GM19035 (cell line): ENCODE measurements around the gene EFNB2.

Source experiments
- ATAC-seq: cut with Tn5 transposase; IDR thresholded peaks from one replicate; pipeline ENCODE4 v1.9.1; 2021; ENCODE audit not compliant: unreplicated experiment

The EFNB2 gene, protein sequence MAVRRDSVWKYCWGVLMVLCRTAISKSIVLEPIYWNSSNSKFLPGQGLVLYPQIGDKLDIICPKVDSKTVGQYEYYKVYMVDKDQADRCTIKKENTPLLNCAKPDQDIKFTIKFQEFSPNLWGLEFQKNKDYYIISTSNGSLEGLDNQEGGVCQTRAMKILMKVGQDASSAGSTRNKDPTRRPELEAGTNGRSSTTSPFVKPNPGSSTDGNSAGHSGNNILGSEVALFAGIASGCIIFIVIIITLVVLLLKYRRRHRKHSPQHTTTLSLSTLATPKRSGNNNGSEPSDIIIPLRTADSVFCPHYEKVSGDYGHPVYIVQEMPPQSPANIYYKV

DNA sequence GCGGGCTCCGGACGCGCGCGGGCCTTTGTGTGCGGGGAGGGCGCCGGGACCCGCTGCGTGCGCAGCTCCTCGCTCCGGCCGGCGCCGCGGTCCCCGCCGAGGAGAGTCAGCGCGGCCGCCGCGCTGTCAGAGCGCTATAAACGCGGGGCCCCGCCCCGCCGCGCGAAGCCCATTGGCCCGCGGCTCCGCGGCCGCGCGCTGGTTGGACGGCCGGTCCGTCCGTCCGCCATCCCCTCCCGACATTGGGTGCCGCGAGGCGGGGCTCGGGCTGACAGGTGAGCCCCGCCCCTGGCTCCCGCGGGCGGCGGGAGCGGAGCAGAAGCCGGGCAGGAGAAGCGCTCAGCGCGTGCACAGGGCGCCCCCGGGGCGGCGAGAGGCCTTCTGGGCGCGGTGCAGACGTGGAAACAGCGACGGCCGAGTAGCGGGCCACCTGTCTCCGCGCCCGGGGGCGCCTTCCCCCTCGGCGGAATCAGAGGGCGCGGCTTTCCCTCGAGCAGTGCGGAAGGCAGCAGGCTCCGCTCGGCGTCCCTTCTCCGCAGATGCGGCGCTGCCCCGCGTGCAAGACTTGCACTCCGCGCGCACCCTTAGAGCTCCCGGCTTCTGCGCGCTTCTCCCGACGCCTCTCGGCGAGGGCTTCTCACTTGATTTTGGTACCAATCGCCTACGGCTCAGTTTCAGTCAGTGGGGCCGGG, at the start of gene EFNB2:
Gene EFNB2, minus strand, starts transcription at position 111 of the 692 bp plus-strand sequence. CDS start 698 bp downstream, outside the sequence.
- ATAC-seq, result peak; percentile 94

DNA sequence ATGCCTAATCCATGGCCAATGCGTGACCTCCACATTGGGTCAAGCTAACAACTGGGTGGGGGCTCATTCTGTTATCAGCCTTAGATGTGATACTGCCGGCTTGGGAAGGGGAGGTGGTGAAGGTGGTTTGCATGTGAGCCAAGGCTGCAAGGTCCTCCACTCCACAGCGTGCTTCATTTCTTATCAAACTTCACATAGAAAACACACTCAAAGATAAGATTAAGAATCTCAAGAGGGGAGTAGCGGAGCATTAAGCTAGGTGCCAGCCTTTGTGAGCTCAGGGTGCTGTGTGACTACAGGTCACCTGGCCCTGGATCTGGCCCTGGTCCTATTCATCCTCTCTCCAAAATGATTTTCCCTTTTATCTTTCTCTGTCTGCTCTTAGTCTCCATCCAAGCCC, 45.8 kb upstream of the EFNB2 start:
- ATAC-seq, result no peak

DNA sequence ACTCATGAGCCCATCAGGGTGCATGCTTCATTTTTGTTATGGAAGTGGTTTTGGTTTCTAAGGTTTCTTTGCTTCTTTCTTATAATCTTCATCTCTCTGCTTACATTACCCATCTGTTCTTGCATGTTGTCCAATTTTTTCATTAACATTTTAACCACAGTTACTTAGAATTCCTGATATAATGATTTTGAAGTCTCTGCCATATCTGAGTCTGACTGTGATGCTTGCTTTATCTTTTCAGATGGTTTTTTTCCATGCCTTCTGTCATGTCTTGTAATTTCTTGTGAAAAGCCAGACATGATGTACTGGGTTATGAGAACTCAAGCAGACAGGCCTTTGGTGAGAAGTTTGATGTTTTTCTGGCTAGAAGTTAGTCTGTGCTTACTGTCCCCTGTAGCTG, 40.4 kb upstream of the EFNB2 start:
- no peak for ATAC-seq

DNA sequence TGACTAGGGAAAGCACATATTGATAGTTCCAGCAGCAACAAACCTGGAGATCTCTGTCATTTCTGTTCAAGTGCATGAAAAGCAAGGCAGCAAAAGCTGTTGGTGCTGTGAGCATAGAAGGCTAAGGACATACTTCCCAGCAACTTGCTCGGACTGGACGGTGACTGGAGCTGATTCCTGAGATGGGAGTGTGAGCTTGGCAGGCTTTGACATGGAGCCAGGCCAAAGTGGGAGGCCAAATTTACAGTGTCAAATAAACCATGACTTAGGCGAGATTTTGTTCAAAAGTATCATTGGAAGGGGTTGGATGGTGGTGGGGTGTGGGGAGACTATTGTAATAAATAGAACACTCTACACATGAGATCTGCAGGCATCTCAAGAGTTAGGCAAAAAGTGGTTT, 38.4 kb upstream of the EFNB2 start:
- no peak for ATAC-seq

DNA sequence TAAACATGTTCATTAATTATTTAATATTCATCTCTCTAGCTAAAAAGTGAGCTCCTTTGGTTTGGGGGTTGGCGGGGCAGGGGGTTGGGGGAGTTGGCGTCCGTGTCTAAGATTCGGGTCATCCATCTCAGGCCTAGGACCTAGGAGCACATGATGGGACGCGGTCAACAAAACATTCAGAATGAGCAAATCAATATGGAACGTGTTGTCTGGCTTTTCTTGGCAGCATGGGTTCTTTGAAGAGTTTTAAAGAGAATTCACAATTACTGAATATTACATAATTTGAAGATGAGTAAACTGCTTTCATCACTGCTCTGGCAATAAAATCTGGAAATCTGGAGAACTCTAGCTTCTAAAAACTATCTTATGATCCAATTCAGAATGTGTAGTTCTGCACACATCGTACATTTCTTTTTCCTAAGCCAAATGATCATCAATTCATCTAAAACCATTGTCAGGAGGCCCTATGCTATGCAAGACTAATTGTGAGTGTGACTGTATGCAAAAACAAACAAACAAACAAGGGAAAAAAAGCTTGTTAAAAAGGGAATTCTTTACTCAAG, 37.9 kb upstream of the EFNB2 start:
- no peak for ATAC-seq

DNA sequence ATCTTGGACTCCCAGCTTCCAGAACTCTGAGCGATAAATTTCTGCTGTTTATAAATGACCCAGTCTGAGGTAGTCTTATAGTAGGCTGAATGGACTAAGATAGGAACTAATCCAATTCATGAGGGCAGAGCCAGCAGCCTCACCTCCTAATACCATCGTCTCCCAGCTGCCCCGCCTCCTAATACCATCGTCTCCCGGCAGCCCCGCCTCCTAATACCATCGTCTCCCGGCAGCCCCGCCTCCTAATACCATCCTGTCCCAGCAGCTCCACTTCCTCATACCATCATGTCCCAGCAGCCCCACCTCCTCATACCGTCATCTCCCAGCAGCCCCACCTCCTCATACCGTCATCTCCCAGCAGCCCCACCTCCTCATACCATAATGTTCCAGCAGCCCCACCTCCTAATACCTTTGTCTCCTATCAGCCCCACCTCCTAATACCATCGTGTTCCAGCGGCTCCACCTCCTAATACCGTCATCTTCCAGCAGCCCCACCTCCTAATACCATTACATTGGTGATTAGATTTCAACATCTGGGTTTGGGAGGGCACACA, 34.9 kb upstream of the EFNB2 start:
- no peak for ATAC-seq

DNA sequence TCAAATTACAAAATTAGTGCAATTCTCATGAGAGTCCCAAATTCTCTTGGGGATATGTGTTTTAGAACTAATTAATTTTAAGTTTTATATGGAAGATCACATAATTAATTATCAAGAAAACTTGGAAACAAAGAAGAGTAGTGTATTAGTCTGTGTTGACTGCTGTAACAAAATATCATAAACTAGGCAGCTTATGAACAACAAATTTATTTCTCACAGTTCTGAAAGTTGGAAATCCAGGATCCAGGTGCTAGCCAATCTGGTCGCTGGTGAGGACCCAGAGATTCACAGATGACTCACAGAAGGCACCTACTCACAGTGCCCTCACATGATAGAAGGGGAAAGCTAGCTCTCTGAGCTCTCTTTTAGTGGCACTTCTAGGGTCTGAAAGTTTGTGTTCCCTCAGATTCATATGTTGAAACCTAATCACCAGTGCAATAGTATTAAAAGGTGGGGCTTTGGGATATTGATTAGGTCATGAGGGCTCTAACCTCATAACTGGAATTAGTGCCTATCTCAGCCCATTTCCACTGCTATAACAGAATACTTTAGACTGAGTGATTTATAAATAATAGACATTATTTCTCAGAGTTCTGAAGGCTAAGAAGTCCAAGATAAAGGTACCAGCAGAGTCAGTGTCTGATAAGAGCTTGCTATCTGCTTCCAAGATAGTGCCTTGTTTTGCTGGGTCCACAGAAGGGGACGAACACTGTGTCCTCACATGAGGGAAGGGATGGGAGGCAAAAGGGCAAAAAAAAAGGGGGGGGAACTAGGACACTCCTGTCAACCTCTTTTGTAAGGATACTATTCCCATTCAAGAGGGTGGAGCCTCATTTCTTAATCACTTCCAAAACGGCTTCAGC, 34.0 kb upstream of the EFNB2 start:
- no peak for ATAC-seq

DNA sequence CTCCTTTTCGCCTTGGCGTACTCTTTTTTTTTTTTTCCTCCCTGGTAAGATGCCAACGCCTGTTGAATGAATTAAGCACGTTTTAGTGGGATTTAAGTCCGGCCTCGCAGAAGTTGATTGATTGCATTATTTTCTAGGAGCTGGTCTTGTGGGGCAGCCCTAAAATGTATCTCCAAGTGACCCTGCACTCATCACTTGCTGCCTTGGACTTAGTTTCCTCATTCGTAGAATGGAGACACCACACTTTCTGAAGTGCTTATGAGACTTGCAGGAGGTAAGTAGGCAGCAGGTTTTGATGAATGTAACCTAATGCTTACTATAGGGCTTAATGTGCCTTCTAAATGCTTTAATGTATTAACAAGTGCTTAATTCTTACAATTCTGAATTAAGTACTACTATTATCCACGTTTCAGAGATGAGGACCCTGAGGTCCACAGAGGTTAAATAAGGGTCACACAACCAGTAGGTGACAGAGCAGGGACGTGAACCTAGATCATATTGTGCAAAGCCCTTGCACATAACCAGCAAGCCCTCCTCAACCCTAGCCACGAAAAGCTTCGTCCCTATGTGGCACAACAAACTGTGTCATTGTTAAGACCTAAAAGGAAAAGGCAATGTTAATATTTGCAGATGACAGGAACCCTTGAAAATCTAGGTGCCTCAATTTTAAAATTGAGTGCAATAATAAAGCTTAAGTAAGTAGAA, 33.0 kb upstream of the EFNB2 start:
- ATAC-seq, result peak; percentile 36

DNA sequence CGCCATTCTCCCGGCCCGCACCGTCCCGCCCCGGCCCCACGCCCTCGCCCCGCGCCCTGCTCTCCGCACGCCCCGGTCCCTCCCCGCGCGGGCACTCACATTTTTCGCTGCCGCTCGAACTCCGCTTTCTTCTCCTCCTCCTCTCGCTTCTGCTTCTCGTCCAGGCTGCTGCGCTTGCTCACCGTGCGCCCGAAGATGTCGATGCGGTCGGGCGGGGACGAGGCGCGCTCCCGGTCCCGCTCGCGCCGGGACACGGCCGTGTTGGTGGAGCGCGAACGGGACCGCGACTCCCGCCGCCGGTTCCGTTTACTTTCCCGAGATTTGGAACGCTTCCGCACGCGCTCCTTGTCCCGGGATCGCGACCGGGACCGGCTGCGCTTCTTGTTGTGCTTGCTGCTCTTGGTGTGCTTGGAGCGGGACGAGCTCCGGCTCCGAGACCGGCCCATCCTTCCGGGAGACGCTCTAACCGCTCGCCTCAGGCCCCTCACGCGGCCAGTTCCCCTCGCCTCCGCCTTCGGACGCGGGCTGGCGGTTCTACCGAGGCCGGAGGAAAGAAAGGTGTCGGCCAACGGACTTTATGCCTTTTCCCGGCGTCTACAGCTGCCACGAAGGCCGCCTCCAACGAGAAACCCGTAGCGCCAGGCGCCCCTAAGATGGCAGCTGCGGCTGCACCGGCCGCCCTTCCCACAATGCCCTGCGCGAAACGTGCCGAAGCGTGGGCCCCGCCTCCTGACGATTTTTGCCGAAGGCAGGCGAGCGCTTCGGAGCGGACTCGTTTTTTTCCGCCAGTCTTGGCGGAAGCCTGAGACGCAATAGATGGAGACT, 32.2 kb upstream of the EFNB2 start, which contains the start of gene ARGLU1:
Gene ARGLU1, minus strand, starts transcription at position 664 of the 825 bp plus-strand sequence. Its CDS starts 218 bp downstream, at position 446.
- ATAC-seq, result peak; percentile 69

DNA sequence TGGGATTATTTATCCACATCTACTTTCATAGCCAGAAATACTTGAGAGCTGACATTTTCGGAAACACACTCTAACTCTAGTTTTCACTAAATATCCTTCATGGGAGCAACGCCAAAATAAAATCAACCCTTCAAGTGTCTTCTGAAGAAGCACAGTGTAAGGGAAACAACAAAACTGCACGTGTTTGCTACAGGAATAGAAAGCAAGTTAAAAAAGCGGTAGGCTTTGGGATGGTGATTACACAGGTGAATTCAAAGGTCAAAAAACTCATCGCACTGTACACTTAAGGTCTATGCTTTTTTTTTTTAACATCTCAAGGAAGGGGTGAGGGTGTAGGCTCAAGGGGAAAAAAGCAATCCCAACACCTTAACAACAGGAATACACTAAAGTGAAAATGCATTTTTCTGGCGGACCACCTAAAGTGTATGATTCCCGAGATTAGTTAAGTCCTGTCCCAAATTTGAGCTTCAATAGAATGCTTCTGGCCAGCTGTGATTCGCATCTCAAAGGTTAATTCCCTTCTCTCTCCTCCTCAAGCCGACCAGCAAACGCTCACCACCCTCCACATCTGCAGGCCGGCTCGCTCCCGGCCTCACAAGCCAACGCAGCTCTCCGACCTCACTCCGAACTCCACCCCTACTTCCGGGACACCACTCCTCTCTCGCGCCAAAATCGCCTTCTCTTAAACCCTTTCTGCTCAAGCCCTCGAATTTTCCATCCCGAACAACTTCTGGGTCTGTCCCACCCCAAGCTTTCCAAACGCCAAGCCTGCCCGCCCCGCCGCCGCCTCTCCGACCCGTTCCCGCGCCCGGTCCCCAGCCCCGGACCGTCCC, 31.4 kb upstream of the EFNB2 start:
- ATAC-seq, result peak; percentile 46

DNA sequence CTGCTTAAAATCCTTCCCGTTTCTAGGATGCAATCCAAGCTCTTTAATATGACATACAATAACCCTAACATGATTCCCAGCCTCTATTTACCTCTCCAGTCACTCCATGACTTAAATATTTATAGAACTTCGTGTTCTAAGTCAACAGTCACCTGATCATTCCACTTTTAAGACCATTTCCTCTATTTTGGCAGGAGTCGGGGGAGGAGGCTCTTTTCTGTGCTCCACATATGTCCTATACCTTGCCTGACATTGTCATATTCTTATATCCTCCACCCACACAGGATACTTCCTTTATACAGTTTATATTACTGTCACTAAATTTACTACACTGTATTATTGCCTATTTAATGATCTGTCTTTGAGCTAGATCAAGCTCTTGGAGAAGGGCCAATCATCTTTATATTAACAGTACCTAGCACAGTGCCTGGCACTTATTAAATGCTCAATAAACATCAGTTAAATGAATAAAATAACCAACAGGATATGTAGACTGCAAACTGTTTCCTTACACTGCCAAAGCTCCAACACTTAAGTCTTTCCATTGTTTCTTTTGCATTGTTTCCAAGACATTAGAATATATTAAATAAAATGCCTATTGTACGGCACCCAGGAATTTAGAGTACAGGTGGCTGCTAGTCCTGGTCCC, 29.8 kb upstream of the EFNB2 start:
- ATAC-seq, result no peak

DNA sequence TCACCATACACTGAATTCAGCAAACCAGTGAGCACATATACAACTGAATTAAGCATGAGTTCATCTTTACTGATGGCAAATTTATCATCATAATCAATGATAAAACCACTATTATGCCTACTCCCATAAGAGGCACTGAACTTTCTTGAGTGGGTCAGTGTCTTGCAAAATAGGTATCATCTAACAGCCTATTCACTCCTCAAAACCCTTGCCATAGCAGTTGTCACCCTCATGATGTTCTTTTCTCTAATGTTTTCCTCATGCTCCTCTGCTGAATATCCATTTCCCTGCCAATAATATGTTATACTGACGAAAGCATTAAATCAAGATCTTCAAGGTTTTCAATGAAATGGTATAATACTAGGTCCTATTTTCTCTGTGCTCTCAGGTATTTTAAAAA, 26.8 kb upstream of the EFNB2 start:
- no peak for ATAC-seq

DNA sequence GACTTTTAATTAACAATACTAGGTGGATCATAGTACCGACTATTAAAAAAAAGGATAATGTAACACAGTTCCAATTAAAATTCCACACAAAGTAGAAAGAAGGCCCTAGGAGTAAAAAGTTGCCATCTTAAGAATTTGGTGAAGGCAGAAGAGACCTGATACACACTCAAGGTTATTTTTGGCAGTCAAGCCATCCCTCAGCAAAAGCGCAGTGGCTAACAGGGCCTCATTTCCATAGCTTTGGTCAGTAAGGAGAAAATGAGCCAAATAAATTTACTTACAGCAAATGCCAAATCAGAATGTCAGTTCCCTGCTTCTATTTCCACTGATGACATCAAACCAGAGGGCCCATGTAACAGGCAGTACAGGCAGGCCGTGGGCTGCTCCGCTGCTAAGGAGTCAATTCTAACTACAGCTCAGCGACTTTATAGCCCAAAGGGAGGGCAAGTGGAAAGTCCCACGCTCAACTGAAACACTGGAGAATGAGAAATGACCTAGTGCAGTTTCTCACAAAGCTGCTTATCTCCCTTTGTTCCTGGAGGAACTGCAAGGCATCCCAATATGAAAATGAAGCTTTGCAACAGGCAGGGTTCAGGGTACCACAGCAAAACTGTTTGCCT, 26.2 kb upstream of the EFNB2 start:
- peak; percentile 79 for ATAC-seq

DNA sequence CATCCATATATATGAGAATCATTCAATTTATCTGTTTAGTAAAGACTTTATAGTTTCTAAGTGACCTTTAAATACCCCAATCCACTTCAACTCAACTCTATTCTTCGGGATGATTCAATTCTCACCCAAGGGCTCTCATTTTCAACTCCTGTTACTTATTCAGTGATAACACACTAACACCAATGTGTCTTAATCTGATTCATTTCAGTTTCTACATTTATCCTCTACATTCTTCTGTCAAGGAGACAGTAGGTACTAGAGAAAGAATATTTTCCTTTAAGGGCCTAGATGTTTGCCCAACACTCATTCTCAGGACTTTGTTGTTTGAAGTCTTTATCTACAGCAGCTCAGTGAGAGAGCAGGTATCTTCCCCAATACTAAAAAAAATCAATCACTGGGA, 25.4 kb upstream of the EFNB2 start:
- no peak for ATAC-seq

DNA sequence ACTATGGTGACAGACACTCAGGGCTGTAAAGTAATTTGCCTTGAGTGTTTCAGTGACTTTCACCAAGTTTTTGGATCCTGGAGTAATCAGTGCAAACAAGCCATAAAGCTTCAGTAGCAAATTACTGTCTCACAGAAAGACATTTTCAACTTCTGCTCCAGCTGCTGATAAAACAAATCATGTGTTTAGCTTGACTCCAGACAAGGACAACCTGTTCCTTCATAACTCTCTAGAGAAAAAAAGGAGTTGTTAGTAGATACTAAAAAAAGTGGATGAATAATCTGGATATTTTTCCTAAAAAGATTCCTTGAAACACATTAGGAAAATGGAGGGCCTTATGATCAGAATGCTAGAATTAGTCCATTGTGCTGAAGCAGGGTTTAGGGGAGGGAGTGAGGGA, 23.1 kb upstream of the EFNB2 start:
- ATAC-seq, result no peak

DNA sequence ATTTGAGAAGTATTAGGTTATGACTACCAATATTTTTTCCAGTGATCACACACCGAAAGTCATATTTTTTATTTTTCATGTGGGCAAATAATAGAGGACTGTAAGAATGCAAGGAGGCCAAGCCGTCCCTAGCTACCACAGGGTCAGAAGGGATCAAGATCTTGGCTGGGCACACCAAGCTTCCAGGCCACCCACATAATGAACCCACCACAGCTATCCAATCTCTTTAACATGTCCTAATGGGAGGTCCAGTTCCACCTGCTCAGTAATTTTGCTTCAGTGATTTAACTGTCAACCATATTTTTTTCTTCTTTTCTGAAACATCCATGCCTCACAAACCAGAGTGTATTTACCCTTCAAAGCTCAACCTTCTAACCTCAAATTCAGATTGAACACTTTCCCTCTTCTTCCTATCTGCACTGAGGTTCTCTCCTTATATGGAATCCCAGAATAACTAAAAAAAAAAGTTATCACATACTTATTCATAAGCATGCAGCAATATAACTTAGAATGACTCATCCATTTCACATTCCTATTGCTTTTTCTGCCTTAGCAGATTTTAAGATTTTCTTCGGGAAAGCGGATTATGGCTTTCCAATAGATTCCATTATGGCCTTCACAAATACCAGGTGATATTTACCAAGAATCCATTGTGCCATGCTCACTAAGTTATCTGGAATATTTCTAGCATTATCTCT, 20.3 kb upstream of the EFNB2 start:
- ATAC-seq, result no peak

DNA sequence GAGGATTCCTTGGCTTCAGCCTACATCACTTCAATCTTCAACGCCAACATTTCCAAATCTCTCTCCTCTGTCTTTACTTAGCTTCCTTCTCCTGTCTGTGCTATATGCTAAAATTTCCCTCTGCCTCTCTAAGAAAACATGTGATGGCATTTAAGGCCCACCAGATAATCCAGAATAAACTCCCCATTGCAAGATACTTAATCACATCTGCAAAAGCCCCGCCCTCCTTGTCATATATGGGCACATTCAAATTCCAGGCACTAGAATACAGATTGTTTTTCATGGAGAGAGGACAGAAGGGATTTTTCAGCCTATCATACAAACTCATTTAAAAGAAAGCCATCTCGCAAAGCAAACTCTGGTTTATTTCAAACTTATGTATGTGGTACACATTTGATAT, 16.3 kb upstream of the EFNB2 start:
- no peak for ATAC-seq
